Measurements from ENCODE around the gene PDXP.

Gene PDXP

DNA sequence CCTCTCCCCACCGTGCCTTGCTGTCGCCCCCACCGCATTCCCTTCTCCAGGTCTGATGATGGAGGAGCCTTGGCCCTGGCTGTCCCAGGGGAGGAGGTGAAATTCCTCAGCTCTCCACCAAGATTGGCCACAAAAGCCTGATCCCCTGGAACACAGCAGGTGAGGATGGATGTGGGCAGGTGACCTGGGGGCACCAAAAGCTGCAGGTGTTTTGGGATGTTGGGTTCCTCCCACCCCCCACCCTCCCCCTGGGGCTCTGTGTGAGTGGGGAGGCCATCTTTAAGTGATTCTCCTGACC lies 39.0 kb downstream of the PDXP start:
- no peak for TF ChIP-seq POLR2AphosphoS5 (IDR thresholded peaks at IDR 0.05; ENCODE audit: low read depth, low read length)
- TF ChIP-seq FOXP2 (optimal IDR thresholded peaks at IDR 0.05; ENCODE audit: borderline replicate concordance, extremely low read depth, extremely low read length, insufficient read depth) = no peak
- TF ChIP-seq, protein P1, sequence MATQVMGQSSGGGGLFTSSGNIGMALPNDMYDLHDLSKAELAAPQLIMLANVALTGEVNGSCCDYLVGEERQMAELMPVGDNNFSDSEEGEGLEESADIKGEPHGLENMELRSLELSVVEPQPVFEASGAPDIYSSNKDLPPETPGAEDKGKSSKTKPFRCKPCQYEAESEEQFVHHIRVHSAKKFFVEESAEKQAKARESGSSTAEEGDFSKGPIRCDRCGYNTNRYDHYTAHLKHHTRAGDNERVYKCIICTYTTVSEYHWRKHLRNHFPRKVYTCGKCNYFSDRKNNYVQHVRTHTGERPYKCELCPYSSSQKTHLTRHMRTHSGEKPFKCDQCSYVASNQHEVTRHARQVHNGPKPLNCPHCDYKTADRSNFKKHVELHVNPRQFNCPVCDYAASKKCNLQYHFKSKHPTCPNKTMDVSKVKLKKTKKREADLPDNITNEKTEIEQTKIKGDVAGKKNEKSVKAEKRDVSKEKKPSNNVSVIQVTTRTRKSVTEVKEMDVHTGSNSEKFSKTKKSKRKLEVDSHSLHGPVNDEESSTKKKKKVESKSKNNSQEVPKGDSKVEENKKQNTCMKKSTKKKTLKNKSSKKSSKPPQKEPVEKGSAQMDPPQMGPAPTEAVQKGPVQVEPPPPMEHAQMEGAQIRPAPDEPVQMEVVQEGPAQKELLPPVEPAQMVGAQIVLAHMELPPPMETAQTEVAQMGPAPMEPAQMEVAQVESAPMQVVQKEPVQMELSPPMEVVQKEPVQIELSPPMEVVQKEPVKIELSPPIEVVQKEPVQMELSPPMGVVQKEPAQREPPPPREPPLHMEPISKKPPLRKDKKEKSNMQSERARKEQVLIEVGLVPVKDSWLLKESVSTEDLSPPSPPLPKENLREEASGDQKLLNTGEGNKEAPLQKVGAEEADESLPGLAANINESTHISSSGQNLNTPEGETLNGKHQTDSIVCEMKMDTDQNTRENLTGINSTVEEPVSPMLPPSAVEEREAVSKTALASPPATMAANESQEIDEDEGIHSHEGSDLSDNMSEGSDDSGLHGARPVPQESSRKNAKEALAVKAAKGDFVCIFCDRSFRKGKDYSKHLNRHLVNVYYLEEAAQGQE (IDR thresholded peaks at IDR 0.05; ENCODE audit: insufficient read depth in 1 of 2, low read depth in 2 of 2, low read length in 2 of 2) = no peak
- TF ChIP-seq TAF1 (IDR thresholded peaks at IDR 0.05; ENCODE audit: borderline replicate concordance, insufficient read depth, low read length) = no peak
- no peak for TF ChIP-seq SIN3A (IDR thresholded peaks at IDR 0.05; ENCODE audit: borderline replicate concordance, insufficient read depth, low read length)

GRCh38 chr22:37701141-37701786 lies 42.7 kb downstream of the PDXP start:
- TF ChIP-seq TAF1 (IDR thresholded peaks at IDR 0.05; ENCODE audit: borderline replicate concordance, insufficient read depth, low read length) = no peak
- no peak for TF ChIP-seq POLR2AphosphoS5 (IDR thresholded peaks at IDR 0.05; ENCODE audit: low read depth, low read length)
- TF ChIP-seq, protein P1 (IDR thresholded peaks at IDR 0.05; ENCODE audit: insufficient read depth in 1 of 2, low read depth in 2 of 2, low read length in 2 of 2) = no peak
- no peak for TF ChIP-seq FOXP2 (optimal IDR thresholded peaks at IDR 0.05; ENCODE audit: borderline replicate concordance, extremely low read depth, extremely low read length, insufficient read depth)

DNA sequence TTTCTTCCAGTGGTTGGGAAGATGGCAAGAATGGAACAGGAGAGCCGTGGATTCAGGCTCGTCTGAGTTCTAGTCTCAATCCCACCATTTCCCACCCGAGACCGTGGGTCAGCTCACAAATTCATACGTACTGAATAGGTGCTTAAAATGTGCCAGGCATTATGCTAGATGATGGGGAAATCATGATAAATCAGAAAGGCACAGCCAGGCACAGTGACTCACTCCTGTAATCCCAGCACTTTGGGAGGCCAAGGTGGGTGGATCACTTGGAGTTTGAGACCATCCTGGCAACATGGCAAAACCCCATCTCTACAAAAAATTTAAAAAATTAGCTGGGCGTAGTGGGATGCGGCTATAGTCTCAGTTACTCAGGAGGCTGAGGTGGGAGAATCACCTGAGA lies 45.4 kb downstream of the PDXP start:
- TF ChIP-seq TAF1 (IDR thresholded peaks at IDR 0.05; ENCODE audit: borderline replicate concordance, insufficient read depth, low read length) (no peak), POLR2AphosphoS5 (IDR thresholded peaks at IDR 0.05; ENCODE audit: low read depth, low read length) (no peak), FOXP2 (optimal IDR thresholded peaks at IDR 0.05; ENCODE audit: borderline replicate concordance, extremely low read depth, extremely low read length, insufficient read depth) (no peak), SIN3A (IDR thresholded peaks at IDR 0.05; ENCODE audit: borderline replicate concordance, insufficient read depth, low read length) (no peak)
- TF ChIP-seq, protein P1 (IDR thresholded peaks at IDR 0.05; ENCODE audit: insufficient read depth in 1 of 2, low read depth in 2 of 2, low read length in 2 of 2) = no peak

DNA sequence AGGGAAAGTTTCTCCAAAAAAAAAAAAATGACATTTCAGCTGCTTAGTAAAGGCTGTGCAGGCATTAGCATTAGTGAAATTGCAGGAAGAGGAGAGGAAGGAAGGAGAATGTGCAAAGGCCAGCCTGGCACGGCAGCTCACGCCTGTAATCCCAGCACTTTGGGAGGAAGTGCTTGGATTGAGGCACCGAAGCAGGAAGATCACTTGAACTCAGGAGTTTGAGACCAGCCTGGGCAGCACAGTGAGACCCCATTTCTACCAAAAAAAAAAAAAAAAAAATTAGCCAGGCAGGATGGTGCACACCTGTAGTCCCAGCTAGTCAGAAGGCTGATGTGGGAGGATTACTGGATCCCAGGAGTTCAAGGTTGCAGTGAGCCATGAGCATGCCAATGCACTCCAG lies 46.1 kb downstream of the PDXP start:
- no peak for TF ChIP-seq SIN3A (IDR thresholded peaks at IDR 0.05; ENCODE audit: borderline replicate concordance, insufficient read depth, low read length)
- TF ChIP-seq, protein P1 (IDR thresholded peaks at IDR 0.05; ENCODE audit: insufficient read depth in 1 of 2, low read depth in 2 of 2, low read length in 2 of 2) = no peak
- no peak for TF ChIP-seq POLR2AphosphoS5 (IDR thresholded peaks at IDR 0.05; ENCODE audit: low read depth, low read length)

- TF ChIP-seq TAF1 (IDR thresholded peaks at IDR 0.05; ENCODE audit: borderline replicate concordance, insufficient read depth, low read length) (no peak), FOXP2 (optimal IDR thresholded peaks at IDR 0.05; ENCODE audit: borderline replicate concordance, extremely low read depth, extremely low read length, insufficient read depth) (no peak), SIN3A (IDR thresholded peaks at IDR 0.05; ENCODE audit: borderline replicate concordance, insufficient read depth, low read length) (no peak), POLR2AphosphoS5 (IDR thresholded peaks at IDR 0.05; ENCODE audit: low read depth, low read length) (no peak)
- TF ChIP-seq, protein P1 (IDR thresholded peaks at IDR 0.05; ENCODE audit: insufficient read depth in 1 of 2, low read depth in 2 of 2, low read length in 2 of 2) = no peak
Measured at GRCh38 chr22:37705205-37705604, 46.7 kb downstream of the PDXP start.

All from PFSK-1 (cell line).